Esophagus squamous epithelium (tissue), 5 donors: ENCODE data around the gene SPRY4. TPM values are rescaled to one million over a fixed set of nuclear protein-coding genes. Genes with fewer than 3 reads are reported as not detected.

Source experiments
- DNase-seq: peaks from one replicate; lab custom pipeline; 2025; lab: John Stamatoyannopoulos, UW
- H3K27ac ChIP-seq, 4 donors: fragments of 200-600 bp; sonication (generic); one replicate each; pipeline ENCODE4 v1.5.1; 2016 to 2019; ENCODE audit warnings: mild to moderate bottlenecking in 1 of 4
- H3K27me3 ChIP-seq, 4 donors: fragments of 200-600 bp; sonication (generic); 1 replicate in 3 of 4; 2 replicates in 1 of 4; pipeline versions ENCODE4 v1.5.1 to v1.6.0; 2017 to 2021; ENCODE audit warnings: antibody characterized with exemption in 1 of 4
- H3K36me3 ChIP-seq, 3 donors: fragments of 200-600 bp; sonication (generic); one replicate each; pipeline ENCODE4 v1.5.1; 2016 to 2019
- H3K4me1 ChIP-seq, 3 donors: fragments of 200-600 bp; sonication (generic); one replicate each; pipeline ENCODE4 v1.5.1; 2017 to 2019
- H3K4me3 ChIP-seq, 4 donors: fragments of 200-600 bp; sonication (generic); 1 replicate in 3 of 4; 2 replicates in 1 of 4; pipeline ENCODE4 v1.5.1; 2016 to 2019; ENCODE audit warnings: mild to moderate bottlenecking in 2 of 4, moderate library complexity in 1 of 4
- H3K9me3 ChIP-seq, 3 donors: fragments of 200-600 bp; sonication (generic); one replicate each; pipeline ENCODE4 v1.5.1; 2016 to 2019
- CTCF ChIP-seq, 6 experiments: fragments of 450-650 bp in 4 of 6; fragments of 200-600 bp in 2 of 6; sonication (generic) in 2 of 6; IDR thresholded peaks; one replicate each; pipeline ENCODE4 v1.5.1; 2016 to 2019; ENCODE audit warnings: antibody characterized with exemption in 6 of 6, mild to moderate bottlenecking in 4 of 6, moderate library complexity in 4 of 6
- POLR2A ChIP-seq, 4 donors: fragments of 450-650 bp; IDR thresholded peaks; one replicate each; pipeline ENCODE4 v1.6.1; 2017; ENCODE audit warnings: antibody characterized with exemption in 4 of 4, mild to moderate bottlenecking in 4 of 4, moderate library complexity in 3 of 4
- WGBS, 2 donors: methylation state at CpG; one replicate each; pipeline ENCODE4 v1.1.5; 2018; 5-methylcytosine and 5-hydroxymethylcytosine counted together
- intact Hi-C: fragments of 100-400 bp; cut with DNase I; formaldehyde crosslinking; loops from one replicate; pipeline ENCODE4 v1.15.0; 2022
- total RNA-seq, 4 donors: library from RNA; depleted of rRNA; stranded (reverse); fragments of >200 nt; gene quantifications; one replicate each; pipeline ENCODE4 v1.1.0, GENCODE V29; 2016
- donor health status: DM: yes; HTN: yes; CAD: no.

The SPRY4 gene
- total RNA-seq, 4 donors from 2014 or later, result 1.9 to 7.1 (median 4.4) TPM

- no peak for DNase-seq
- Histone ChIP-seq H3K36me3 (no peaks in the 10 kb centered on the region), H3K27me3 (peaks cover 0 to 36% (median 2%) of the 10 kb centered on the region in 4 donors), H3K4me3 (no peak overlapping the region), H3K9me3 (no peaks in the 10 kb centered on the region), H3K4me1 (peaks cover 6 to 98% (median 22%) of the 10 kb centered on the region in 3 donors), H3K27ac (peak overlapping the region in 3 of 4 donors; percentile 40 to 89 (median 40))
- TF ChIP-seq CTCF (IDR thresholded peaks at IDR 0.05) (no peak), POLR2A (IDR thresholded peaks at IDR 0.05) (no peak)
- intact Hi-C loops, result no loop called here
- 60 to 75% methylated on average over 4 to 7 of the region's 7 CpGs for WGBS, 2 donors
These were observed 5.0 kb downstream of the SPRY4 start for GRCh38 chr5:142319560-142320429.

GRCh38 chr5:142319105-142319504 is 5.7 kb downstream of the SPRY4 start:
- Histone ChIP-seq H3K36me3 (peaks cover 0 to 6% (median 0%) of the 10 kb centered on the region in 3 donors), H3K27me3 (peaks cover 0 to 31% (median 2%) of the 10 kb centered on the region in 4 donors), H3K9me3 (no peaks in the 10 kb centered on the region), H3K4me1 (peaks cover 2 to 98% (median 22%) of the 10 kb centered on the region in 3 donors), H3K4me3 (no peak overlapping the region), H3K27ac (peak overlapping the region in 2 of 4 donors; percentile 29)
- 65 to 72% methylated on average over 2 of the region's 2 CpGs for WGBS, 2 donors
- intact Hi-C loops, result no loop called here
- TF ChIP-seq POLR2A (IDR thresholded peaks at IDR 0.05) (no peak), CTCF (IDR thresholded peaks at IDR 0.05) (no peak)
- no peak for DNase-seq

GRCh38 chr5:142317753-142318152 is 7.1 kb downstream of the SPRY4 start:
- Histone ChIP-seq H3K27ac (no peak overlapping the region), H3K4me3 (no peak overlapping the region), H3K4me1 (peaks cover 0 to 85% (median 15%) of the 10 kb centered on the region in 3 donors), H3K36me3 (peaks cover 0 to 13% (median 0%) of the 10 kb centered on the region in 3 donors), H3K9me3 (no peaks in the 10 kb centered on the region), H3K27me3 (peaks cover 0 to 18% (median 0%) of the 10 kb centered on the region in 4 donors)
- DNase-seq, result no peak
- no peak for TF ChIP-seq CTCF (IDR thresholded peaks at IDR 0.05)
- no peak for TF ChIP-seq POLR2A (IDR thresholded peaks at IDR 0.05)
- WGBS, 2 donors, result 65 to 73% methylated on average over 3 to 5 of the region's 5 CpGs
- intact Hi-C loops, result no loop called here

GRCh38 chr5:142317173-142317572 is 7.6 kb downstream of the SPRY4 start:
- 59 to 61% methylated on average over 5 of the region's 5 CpGs for WGBS, 2 donors
- H3K4me3 ChIP-seq, result no peak overlapping the region
- H3K27me3 ChIP-seq, result peaks cover 0 to 13% (median 0%) of the 10 kb centered on the region in 4 donors
- H3K9me3 ChIP-seq, result no peaks in the 10 kb centered on the region
- TF ChIP-seq POLR2A (IDR thresholded peaks at IDR 0.05) (no peak), CTCF (IDR thresholded peaks at IDR 0.05) (no peak)
- intact Hi-C loops, result no loop called here
- no peak for DNase-seq
- H3K27ac ChIP-seq, result peak overlapping the region in 1 of 4 donors; percentile 1
- H3K36me3 ChIP-seq, result peaks cover 0 to 18% (median 0%) of the 10 kb centered on the region in 3 donors
- H3K4me1 ChIP-seq, result peaks cover 0 to 80% (median 12%) of the 10 kb centered on the region in 3 donors

GRCh38 chr5:142316681-142317080 is 8.1 kb downstream of the SPRY4 start:
- Histone ChIP-seq H3K9me3 (no peaks in the 10 kb centered on the region), H3K36me3 (peaks cover 0 to 19% (median 0%) of the 10 kb centered on the region in 3 donors), H3K27me3 (peaks cover 0 to 13% (median 0%) of the 10 kb centered on the region in 4 donors), H3K4me3 (no peak overlapping the region), H3K4me1 (peaks cover 0 to 76% (median 12%) of the 10 kb centered on the region in 3 donors), H3K27ac (peak overlapping the region in 1 of 4 donors; percentile 1)
- 57 to 58% methylated on average over 4 to 6 of the region's 6 CpGs for WGBS, 2 donors
- TF ChIP-seq CTCF (IDR thresholded peaks at IDR 0.05) (no peak), POLR2A (IDR thresholded peaks at IDR 0.05) (no peak)
- no peak for DNase-seq
- intact Hi-C loops, result no loop called here
